PC-3 (cell line): ENCODE data around the gene TCF12. TPM values are rescaled to one million over a fixed set of nuclear protein-coding genes. Genes with fewer than 3 reads are reported as not detected.

Experiments used
- ATAC-seq: fragments of 200-7000 bp; cut with Tn5 transposase; 2 replicates; pipeline ENCODE4 v1.9.1; 2020; ENCODE audit warnings: mild to moderate bottlenecking, moderate library complexity
- BruUV-seq: library from RNA; stranded (reverse); fragments of 400-500 nt; replicated peaks from 2 replicates; lab custom pipeline; 2021; lab: Mats Ljungman, UMichigan
- CTCF ChIA-PET: fragments of 300-600 bp; sonication (Branson Sonifier 250); formaldehyde crosslinking; loops from one replicate; lab custom pipeline; 2022; ENCODE audit warnings: antibody characterized with exemption; lab: Charles Lee
- POLR2A ChIA-PET: fragments of 300-600 bp; sonication (Branson Sonifier 250); formaldehyde crosslinking; loops from one replicate; lab custom pipeline; 2022; ENCODE audit warnings: antibody characterized with exemption; ENCODE audit not compliant: unreplicated experiment; lab: Charles Lee
- DNase-seq: peaks from one replicate; pipeline ENCODE4 v3.0.0-alpha.2; 2015
- H2AFZ ChIP-seq: fragments of 300-600 bp; sonication (generic); 2 replicates; pipeline ENCODE4 v1.6.0; 2016; ENCODE audit warnings: antibody characterized with exemption, low read length
- H3F3A ChIP-seq: fragments of 300-600 bp; sonication (generic); one replicate; pipeline ENCODE4 v1.6.0; 2017; ENCODE audit warnings: antibody characterized with exemption, low read length, control low read depth, mild to moderate bottlenecking; ENCODE audit not compliant: unreplicated experiment
- H3K27ac ChIP-seq: fragments of 300-600 bp; sonication (generic); 2 replicates; pipeline ENCODE4 v1.5.1; 2016; ENCODE audit warnings: mild to moderate bottlenecking, low read length
- H3K27me3 ChIP-seq: fragments of 300-600 bp; sonication (generic); 2 replicates; pipeline ENCODE4 v1.6.1; 2016; ENCODE audit warnings: low read length, mixed read lengths
- H3K36me3 ChIP-seq: fragments of 300-600 bp; sonication (generic); 2 replicates; pipeline ENCODE4 v1.6.1; 2016; ENCODE audit warnings: low read depth, mixed run types, low read length, mixed read lengths
- H3K4me1 ChIP-seq: fragments of 300-600 bp; sonication (generic); 2 replicates; pipeline ENCODE4 v1.5.1; 2016; ENCODE audit warnings: low read length; ENCODE audit not compliant: insufficient read depth
- H3K4me2 ChIP-seq: fragments of 300-600 bp; sonication (generic); 2 replicates; pipeline ENCODE4 v1.6.0; 2016; ENCODE audit warnings: low read length
- H3K4me3 ChIP-seq: fragments of 300-600 bp; sonication (generic); 2 replicates; pipeline ENCODE4 v1.5.1; 2016; ENCODE audit warnings: mild to moderate bottlenecking, low read length, mixed read lengths
- H3K79me2 ChIP-seq: fragments of 300-600 bp; sonication (generic); 2 replicates; pipeline ENCODE4 v1.6.1; 2017; ENCODE audit warnings: low read length, mixed read lengths
- H3K9ac ChIP-seq: fragments of 300-600 bp; sonication (generic); 2 replicates; pipeline ENCODE4 v1.6.0; 2016; ENCODE audit warnings: mild to moderate bottlenecking, low read length
- H3K9me2 ChIP-seq: fragments of 300-600 bp; sonication (generic); replicated peaks from 2 replicates; pipeline ENCODE4 v1.6.1; 2016; ENCODE audit warnings: mixed run types, low read length, mixed read lengths
- H3K9me3 ChIP-seq: fragments of 300-600 bp; sonication (generic); 2 replicates; pipeline ENCODE4 v1.6.1; 2016; ENCODE audit warnings: low read length, mixed read lengths
- H4K20me1 ChIP-seq: fragments of 300-600 bp; sonication (generic); 2 replicates; pipeline ENCODE4 v1.6.1; 2016; ENCODE audit warnings: low read length, mixed read lengths
- CTCF ChIP-seq: fragments of 300-600 bp; sonication (generic); conservative IDR thresholded peaks from 2 replicates; pipeline ENCODE4 v1.5.1; 2017; ENCODE audit warnings: antibody characterized with exemption, low read depth, mild to moderate bottlenecking, low read length
- EZH2 ChIP-seq: fragments of 300-600 bp; sonication (generic); IDR thresholded peaks from one replicate; pipeline ENCODE4 v1.6.1; 2017; ENCODE audit warnings: antibody characterized with exemption, mild to moderate bottlenecking, low read length; ENCODE audit not compliant: unreplicated experiment
- EZH2phosphoT487 ChIP-seq: fragments of 300-600 bp; sonication (generic); IDR thresholded peaks from 2 replicates; pipeline ENCODE4 v1.6.1; 2018; ENCODE audit warnings: mild to moderate bottlenecking, antibody characterized with exemption, low read length, borderline replicate concordance
- intact Hi-C: fragments of 100-400 bp; cut with micrococcal nuclease; formaldehyde crosslinking; loops from 2 replicates; pipeline ENCODE4 v1.9.0; 2023
- total RNA-seq: library from RNA; depleted of rRNA; stranded (reverse); fragments of >200 nt; gene quantifications from 2 replicates; pipeline ENCODE4 v1.2.3, GENCODE V29; 2014

The TCF12 gene
- total RNA-seq, 1 experiment from 2014 or later = 103 TPM

GRCh38 chr15:57184502-57184901, 266.1 kb downstream of the TCF12 start:
- Histone ChIP-seq H3K36me3 (no peaks in the 10 kb centered on the region), H3K79me2 (no peaks in the 10 kb centered on the region), H3K4me2 (no peak overlapping the region), H4K20me1 (no peaks in the 10 kb centered on the region), H2AFZ (no peak overlapping the region), H3K4me1 (no peaks in the 10 kb centered on the region), H3K27ac (no peak overlapping the region), H3K27me3 (no peaks in the 10 kb centered on the region), H3K9ac (no peak overlapping the region), H3F3A (no peaks in the 10 kb centered on the region), H3K9me2 (no peaks in the 10 kb centered on the region), H3K4me3 (no peak overlapping the region), H3K9me3 (no peaks in the 10 kb centered on the region)
- TF ChIP-seq EZH2 = no peak
- TF ChIP-seq CTCF = no peak
- no peak for TF ChIP-seq EZH2phosphoT487
- POLR2A ChIA-PET = no interaction called here
- CTCF ChIA-PET = interaction anchor here (0.6 kb wide), 1 partner anchor 9 kb away, joined by 3 read pairs; no protein-coding TSS in a partner anchor
- ATAC-seq (no peak), DNase-seq (no peak)
- no TSS peak for BruUV-seq
- intact Hi-C loops = no loop called here

GRCh38 chr15:57185507-57186074, 267.1 kb downstream of the TCF12 start:
- Histone ChIP-seq H3K4me1 (no peaks in the 10 kb centered on the region), H3K9ac (no peak overlapping the region), H3K27ac (no peak overlapping the region), H3K27me3 (no peaks in the 10 kb centered on the region), H3F3A (no peaks in the 10 kb centered on the region), H4K20me1 (no peaks in the 10 kb centered on the region), H3K4me2 (no peak overlapping the region), H3K79me2 (no peaks in the 10 kb centered on the region), H3K9me2 (no peaks in the 10 kb centered on the region), H3K9me3 (no peaks in the 10 kb centered on the region), H2AFZ (no peak overlapping the region), H3K36me3 (no peaks in the 10 kb centered on the region), H3K4me3 (no peak overlapping the region)
- CTCF ChIA-PET = no interaction called here
- no peak for DNase-seq
- ATAC-seq = no peak
- no TSS peak for BruUV-seq
- POLR2A ChIA-PET = no interaction called here
- intact Hi-C loops = no loop called here
- TF ChIP-seq EZH2phosphoT487 = no peak
- no peak for TF ChIP-seq CTCF
- TF ChIP-seq EZH2 = no peak

- H3K27ac ChIP-seq = no peak overlapping the region
- no peak overlapping the region for H3K4me2 ChIP-seq
- no peaks in the 10 kb centered on the region for H3K9me2 ChIP-seq
- no peak overlapping the region for H3K9ac ChIP-seq
- no peaks in the 10 kb centered on the region for H3K79me2 ChIP-seq
- no peaks in the 10 kb centered on the region for H3K9me3 ChIP-seq
- H4K20me1 ChIP-seq = no peaks in the 10 kb centered on the region
- DNase-seq = no peak
- TF ChIP-seq CTCF (no peak), EZH2 (no peak), EZH2phosphoT487 (no peak)
- ChIA-PET POLR2A (no interaction called here), CTCF (no interaction called here)
- no TSS peak for BruUV-seq
- intact Hi-C loops = no loop called here
- H3F3A ChIP-seq = no peaks in the 10 kb centered on the region
- no peak overlapping the region for H3K4me3 ChIP-seq
- ATAC-seq = no peak
- H3K27me3 ChIP-seq = no peaks in the 10 kb centered on the region
- no peak overlapping the region for H2AFZ ChIP-seq
- H3K4me1 ChIP-seq = no peaks in the 10 kb centered on the region
- no peaks in the 10 kb centered on the region for H3K36me3 ChIP-seq
Observed at GRCh38 chr15:57189466-57189865, 271.0 kb downstream of the TCF12 start.
